ENCODE measurements around the gene SHROOM2.

- TF ChIP-seq POLR2A (IDR thresholded peaks at IDR 0.05) (no peak), CTCF (IDR thresholded peaks at IDR 0.05) (no peak), EP300 (IDR thresholded peaks at IDR 0.05) (no peak), POLR2AphosphoS5 (IDR thresholded peaks at IDR 0.05) (no peak)
Observed at GRCh38 chrX:9953396-9953795, 167.2 kb downstream of the SHROOM2 start.
